ENCODE measurements around the gene DIP2B. TPM values are rescaled to one million over a fixed set of nuclear protein-coding genes. Genes with fewer than 3 reads are reported as not detected.

The DIP2B gene
- total RNA-seq, 1 donor from 2014 or later: 37.1 TPM

GRCh38 chr12:50711121-50711520 is 206.3 kb downstream of the DIP2B start:
- no peak for DNase-seq (ENCODE audit: low spot score)
- Histone ChIP-seq H3K9me3 (ENCODE audit: low read depth) (no peaks in the 10 kb centered on the region), H3K27me3 (no peaks in the 10 kb centered on the region), H2AFZ (replicated peaks) (no peak overlapping the region), H3F3A (ENCODE audit: low read depth) (no peaks in the 10 kb centered on the region), H3K9ac (no peak overlapping the region), H3K36me3 (no peaks in the 10 kb centered on the region), H3K4me1 (no peaks in the 10 kb centered on the region), H3K27ac (no peak overlapping the region), H4K20me1 (ENCODE audit: low read depth) (no peaks in the 10 kb centered on the region), H3K4me2 (no peak overlapping the region), H3K4me3 (no peak overlapping the region), H3K79me2 (ENCODE audit: low read depth) (no peaks in the 10 kb centered on the region)
- H3K9me3 Mint-ChIP-seq: no peaks in the 10 kb centered on the region
- no peak overlapping the region for H3K27ac Mint-ChIP-seq
- H3K4me3 Mint-ChIP-seq: no peak overlapping the region
- TF ChIP-seq EZH2phosphoT487 (IDR thresholded peaks at IDR 0.05): no peak
- TF ChIP-seq CTCF (IDR thresholded peaks at IDR 0.05): no peak
- H3K27me3 Mint-ChIP-seq (ENCODE audit: insufficient read depth, low read depth): no peaks in the 10 kb centered on the region
- H3K36me3 Mint-ChIP-seq: peaks cover 5% of the 10 kb centered on the region
- H3K4me1 Mint-ChIP-seq: no peaks in the 10 kb centered on the region

- H3F3A ChIP-seq (ENCODE audit: low read depth): no peaks in the 10 kb centered on the region
- H3K79me2 ChIP-seq (ENCODE audit: low read depth): no peaks in the 10 kb centered on the region
- no peak overlapping the region for H3K4me2 ChIP-seq
- H3K9me3 Mint-ChIP-seq: no peaks in the 10 kb centered on the region
- H3K4me1 ChIP-seq: no peaks in the 10 kb centered on the region
- H3K27me3 ChIP-seq: no peaks in the 10 kb centered on the region
- no peak overlapping the region for H3K4me3 ChIP-seq
- H3K9me3 ChIP-seq (ENCODE audit: low read depth): no peaks in the 10 kb centered on the region
- H3K36me3 Mint-ChIP-seq: peaks cover 4% of the 10 kb centered on the region
- no peak for TF ChIP-seq EZH2phosphoT487 (IDR thresholded peaks at IDR 0.05)
- no peak for TF ChIP-seq CTCF (IDR thresholded peaks at IDR 0.05)
- TF ChIP-seq EZH2 (IDR thresholded peaks at IDR 0.05): no peak
- no peak overlapping the region for H3K27ac ChIP-seq
- no peak overlapping the region for H2AFZ ChIP-seq (replicated peaks)
- H3K9ac ChIP-seq: no peak overlapping the region
- H4K20me1 ChIP-seq (ENCODE audit: low read depth): no peaks in the 10 kb centered on the region
- H3K4me3 Mint-ChIP-seq: no peak overlapping the region
- peaks cover 3% of the 10 kb centered on the region for H3K36me3 ChIP-seq
- no peak overlapping the region for H3K27ac Mint-ChIP-seq
- no peaks in the 10 kb centered on the region for H3K4me1 Mint-ChIP-seq
- DNase-seq (ENCODE audit: low spot score): no peak
- peaks cover 2% of the 10 kb centered on the region for H3K27me3 Mint-ChIP-seq (ENCODE audit: insufficient read depth, low read depth)
These were observed 210.4 kb downstream of the DIP2B start for GRCh38 chr12:50715174-50715573.

GRCh38 chr12:50718760-50719159 is 214.0 kb downstream of the DIP2B start:
- Mint-ChIP-seq H3K27ac (no peak overlapping the region), H3K4me1 (no peaks in the 10 kb centered on the region), H3K9me3 (no peaks in the 10 kb centered on the region), H3K27me3 (ENCODE audit: insufficient read depth, low read depth) (peaks cover 2% of the 10 kb centered on the region), H3K4me3 (no peak overlapping the region), H3K36me3 (peaks cover 6% of the 10 kb centered on the region)
- H3F3A ChIP-seq (ENCODE audit: low read depth): no peaks in the 10 kb centered on the region
- H3K27me3 ChIP-seq: no peaks in the 10 kb centered on the region
- TF ChIP-seq CTCF (IDR thresholded peaks at IDR 0.05) (no peak), EZH2phosphoT487 (IDR thresholded peaks at IDR 0.05) (no peak), EZH2 (IDR thresholded peaks at IDR 0.05) (no peak)
- DNase-seq (ENCODE audit: low spot score): no peak
- H3K36me3 ChIP-seq: peaks cover 3% of the 10 kb centered on the region
- H3K4me3 ChIP-seq: no peak overlapping the region
- H3K79me2 ChIP-seq (ENCODE audit: low read depth): no peaks in the 10 kb centered on the region
- no peak overlapping the region for H2AFZ ChIP-seq (replicated peaks)
- H3K4me2 ChIP-seq: no peak overlapping the region
- no peaks in the 10 kb centered on the region for H3K9me3 ChIP-seq (ENCODE audit: low read depth)
- H3K9ac ChIP-seq: no peak overlapping the region
- H4K20me1 ChIP-seq (ENCODE audit: low read depth): no peaks in the 10 kb centered on the region
- no peak overlapping the region for H3K27ac ChIP-seq
- no peaks in the 10 kb centered on the region for H3K4me1 ChIP-seq

Data from neural progenitor cell (in vitro differentiated cells).